Measurements from ENCODE around the gene ADAM12.

ADAM12 gene

DNA sequence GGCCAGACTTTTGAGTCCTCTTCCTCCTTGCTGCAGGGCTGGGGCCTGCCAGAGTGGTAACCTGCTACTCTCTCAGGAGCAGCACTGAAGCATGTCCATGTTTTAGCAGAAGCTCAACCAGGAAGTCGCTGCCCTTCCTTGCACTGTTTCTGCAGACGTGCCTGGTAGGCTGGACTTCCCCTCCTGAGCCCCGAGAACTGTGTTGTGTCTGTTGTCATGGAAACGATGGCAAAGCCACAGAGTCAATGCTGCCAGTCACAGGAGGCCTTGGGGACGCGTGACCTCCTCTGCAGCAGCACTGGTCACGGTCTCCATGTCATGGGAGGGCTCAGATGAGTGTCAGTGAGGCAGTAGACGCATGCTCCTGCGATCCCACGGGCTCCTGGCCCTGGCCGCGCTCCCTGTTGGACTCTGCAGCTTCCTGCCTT is 346.5 kb downstream of the ADAM12 start:
- Histone ChIP-seq H3K9me3 (ENCODE audit: control insufficient read depth in 1 of 2, low read length in 2 of 2) (no peaks in the 10 kb centered on the region), H3K27ac (ENCODE audit: low read depth, low read length) (peak overlapping the region; percentile 45), H3K36me3 (ENCODE audit: control insufficient read depth in 1 of 2, insufficient read depth in 2 of 2, low read length in 2 of 2) (no peaks in the 10 kb centered on the region), H3K27me3 (ENCODE audit: control insufficient read depth in 1 of 2, insufficient read depth in 2 of 2, low read length in 2 of 2) (no peaks in the 10 kb centered on the region), H3K9ac (ENCODE audit: low read depth in 1 of 2, low read length in 2 of 2) (no peak overlapping the region), H3K4me1 (ENCODE audit: control insufficient read depth in 1 of 2, insufficient read depth in 2 of 2, low read length in 2 of 2) (peaks cover 0 to 11% of the 10 kb centered on the region in 2 donors), H3K4me3 (ENCODE audit: low read depth in 1 of 2, low read length in 2 of 2) (peak overlapping the region in 1 of 2 donors; percentile 48)

DNA sequence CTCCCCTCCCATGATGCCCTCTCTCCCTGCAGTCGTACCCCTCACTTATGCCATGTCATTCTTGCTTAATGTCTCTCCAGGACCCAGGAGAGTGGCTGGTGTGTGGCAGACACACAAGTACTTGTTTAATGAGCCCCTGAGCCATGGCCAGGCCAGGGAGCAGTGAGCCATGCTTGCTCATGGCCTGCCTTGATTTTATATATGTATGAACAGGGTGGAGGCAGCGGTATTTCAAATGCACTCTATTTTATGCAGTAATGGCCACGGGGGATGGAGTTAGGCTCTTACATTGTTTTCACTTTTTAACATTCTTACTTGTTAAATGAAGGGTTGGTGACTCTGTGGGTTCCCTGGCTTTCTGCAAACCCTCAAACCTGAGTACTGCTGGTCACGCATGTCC is 347.2 kb downstream of the ADAM12 start:
- Histone ChIP-seq H3K9ac (ENCODE audit: low read depth in 1 of 2, low read length in 2 of 2) (no peak overlapping the region), H3K9me3 (ENCODE audit: control insufficient read depth in 1 of 2, low read length in 2 of 2) (no peaks in the 10 kb centered on the region), H3K4me1 (ENCODE audit: control insufficient read depth in 1 of 2, insufficient read depth in 2 of 2, low read length in 2 of 2) (peaks cover 0 to 11% of the 10 kb centered on the region in 2 donors), H3K36me3 (ENCODE audit: control insufficient read depth in 1 of 2, insufficient read depth in 2 of 2, low read length in 2 of 2) (no peaks in the 10 kb centered on the region), H3K4me3 (ENCODE audit: low read depth in 1 of 2, low read length in 2 of 2) (no peak overlapping the region), H3K27me3 (ENCODE audit: control insufficient read depth in 1 of 2, insufficient read depth in 2 of 2, low read length in 2 of 2) (no peaks in the 10 kb centered on the region), H3K27ac (ENCODE audit: low read depth, low read length) (no peak overlapping the region)

DNA sequence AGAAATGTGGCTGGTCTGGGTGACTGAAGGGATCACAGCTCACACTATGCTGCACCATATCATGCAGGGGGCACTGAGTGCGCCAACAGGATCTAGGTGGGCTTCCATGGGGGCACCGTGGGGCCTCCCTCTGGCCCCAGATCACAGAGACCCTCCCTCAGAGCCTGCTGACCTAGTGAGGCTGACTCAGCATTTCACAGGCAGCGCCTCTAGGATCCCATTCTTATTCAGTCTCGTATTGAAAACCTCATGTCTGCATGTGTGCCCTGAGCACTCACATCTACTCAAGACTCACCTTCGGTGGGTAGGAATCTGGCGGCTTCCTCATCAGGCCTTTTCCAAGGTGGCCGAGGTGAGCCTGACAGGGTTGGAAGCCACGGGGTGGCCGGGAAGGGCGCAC is 350.3 kb downstream of the ADAM12 start:
- H3K9me3 ChIP-seq (ENCODE audit: control insufficient read depth in 1 of 2, low read length in 2 of 2): peaks cover 3 to 9% of the 10 kb centered on the region in 2 donors
- no peak overlapping the region for H3K9ac ChIP-seq (ENCODE audit: low read depth in 1 of 2, low read length in 2 of 2)
- H3K4me1 ChIP-seq (ENCODE audit: control insufficient read depth in 1 of 2, insufficient read depth in 2 of 2, low read length in 2 of 2): peaks cover 0 to 11% of the 10 kb centered on the region in 2 donors
- no peaks in the 10 kb centered on the region for H3K27me3 ChIP-seq (ENCODE audit: control insufficient read depth in 1 of 2, insufficient read depth in 2 of 2, low read length in 2 of 2)
- no peak overlapping the region for H3K27ac ChIP-seq (ENCODE audit: low read depth, low read length)
- H3K4me3 ChIP-seq (ENCODE audit: low read depth in 1 of 2, low read length in 2 of 2): no peak overlapping the region
- H3K36me3 ChIP-seq (ENCODE audit: control insufficient read depth in 1 of 2, insufficient read depth in 2 of 2, low read length in 2 of 2): no peaks in the 10 kb centered on the region

DNA sequence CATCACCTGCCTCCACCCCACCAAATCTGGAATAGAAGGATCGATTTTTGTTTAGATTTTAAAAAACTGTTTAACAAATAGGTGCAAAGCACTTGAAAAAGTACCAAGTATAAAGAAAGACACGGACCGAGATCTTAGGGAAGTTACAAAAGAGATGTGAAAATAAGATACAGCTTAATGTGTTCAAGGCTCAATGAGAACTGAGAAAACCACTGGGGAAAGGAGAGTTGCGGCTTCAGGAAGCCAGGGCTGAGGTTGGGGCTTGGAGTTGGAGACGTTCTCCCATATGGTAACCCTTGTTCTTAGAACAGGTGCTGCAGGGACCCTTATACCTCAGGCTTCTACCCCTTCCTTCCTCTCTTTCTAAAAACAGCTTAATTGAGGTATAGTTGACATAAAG is 351.8 kb downstream of the ADAM12 start:
- H3K36me3 ChIP-seq (ENCODE audit: control insufficient read depth in 1 of 2, insufficient read depth in 2 of 2, low read length in 2 of 2): no peaks in the 10 kb centered on the region
- H3K4me1 ChIP-seq (ENCODE audit: control insufficient read depth in 1 of 2, insufficient read depth in 2 of 2, low read length in 2 of 2): no peaks in the 10 kb centered on the region
- H3K4me3 ChIP-seq (ENCODE audit: low read depth in 1 of 2, low read length in 2 of 2): no peak overlapping the region
- no peak overlapping the region for H3K9ac ChIP-seq (ENCODE audit: low read depth in 1 of 2, low read length in 2 of 2)
- no peaks in the 10 kb centered on the region for H3K27me3 ChIP-seq (ENCODE audit: control insufficient read depth in 1 of 2, insufficient read depth in 2 of 2, low read length in 2 of 2)
- H3K27ac ChIP-seq (ENCODE audit: low read depth, low read length): no peak overlapping the region
- peaks cover 3 to 9% of the 10 kb centered on the region in 2 donors for H3K9me3 ChIP-seq (ENCODE audit: control insufficient read depth in 1 of 2, low read length in 2 of 2)

DNA sequence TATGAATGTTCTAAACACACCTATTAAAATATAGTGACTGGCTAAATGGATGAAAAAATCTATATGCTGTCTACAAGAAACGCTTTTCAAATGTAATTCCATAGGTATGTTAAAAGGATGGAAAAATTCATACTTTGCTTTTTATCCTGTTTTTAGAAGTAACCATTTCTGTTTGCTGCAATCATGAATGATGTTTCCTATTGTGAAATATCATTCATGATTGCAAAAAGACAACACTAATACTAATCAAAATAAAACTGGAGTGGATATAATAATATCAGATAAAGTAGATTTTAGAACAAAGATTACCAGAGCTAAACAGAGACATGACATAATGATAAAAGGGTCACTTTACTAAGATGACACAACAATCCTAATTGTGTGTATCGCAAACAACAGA is 353.7 kb downstream of the ADAM12 start:
- Histone ChIP-seq H3K9me3 (ENCODE audit: control insufficient read depth in 1 of 2, low read length in 2 of 2) (peaks cover 3 to 9% of the 10 kb centered on the region in 2 donors), H3K36me3 (ENCODE audit: control insufficient read depth in 1 of 2, insufficient read depth in 2 of 2, low read length in 2 of 2) (no peaks in the 10 kb centered on the region), H3K4me1 (ENCODE audit: control insufficient read depth in 1 of 2, insufficient read depth in 2 of 2, low read length in 2 of 2) (no peaks in the 10 kb centered on the region), H3K27me3 (ENCODE audit: control insufficient read depth in 1 of 2, insufficient read depth in 2 of 2, low read length in 2 of 2) (no peaks in the 10 kb centered on the region), H3K4me3 (ENCODE audit: low read depth in 1 of 2, low read length in 2 of 2) (no peak overlapping the region), H3K27ac (ENCODE audit: low read depth, low read length) (no peak overlapping the region), H3K9ac (ENCODE audit: low read depth in 1 of 2, low read length in 2 of 2) (no peak overlapping the region)

DNA sequence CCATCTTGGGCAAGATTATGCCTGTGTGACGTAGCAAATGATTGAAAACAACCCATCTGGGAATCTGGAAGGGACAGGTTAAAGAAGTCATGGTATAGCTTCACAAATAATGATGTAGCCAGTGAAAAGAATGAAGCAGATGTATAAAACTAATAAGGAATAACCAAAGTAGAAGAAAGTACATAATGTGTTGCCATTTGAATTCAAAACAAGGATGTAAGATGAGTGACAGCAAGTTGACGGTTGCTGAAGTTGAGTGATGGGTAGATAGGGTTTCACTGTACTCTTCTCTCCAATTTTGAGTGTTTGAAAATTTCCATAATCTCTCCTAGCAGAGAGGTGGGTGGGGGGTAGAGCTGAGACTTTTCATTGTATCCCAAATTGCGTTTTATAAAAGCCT is 358.3 kb downstream of the ADAM12 start:
- Histone ChIP-seq H3K9me3 (ENCODE audit: control insufficient read depth in 1 of 2, low read length in 2 of 2) (peaks cover 3 to 9% of the 10 kb centered on the region in 2 donors), H3K36me3 (ENCODE audit: control insufficient read depth in 1 of 2, insufficient read depth in 2 of 2, low read length in 2 of 2) (no peaks in the 10 kb centered on the region), H3K9ac (ENCODE audit: low read depth in 1 of 2, low read length in 2 of 2) (no peak overlapping the region), H3K4me3 (ENCODE audit: low read depth in 1 of 2, low read length in 2 of 2) (no peak overlapping the region), H3K4me1 (ENCODE audit: control insufficient read depth in 1 of 2, insufficient read depth in 2 of 2, low read length in 2 of 2) (no peaks in the 10 kb centered on the region), H3K27ac (ENCODE audit: low read depth, low read length) (no peak overlapping the region), H3K27me3 (ENCODE audit: control insufficient read depth in 1 of 2, insufficient read depth in 2 of 2, low read length in 2 of 2) (no peaks in the 10 kb centered on the region)

DNA sequence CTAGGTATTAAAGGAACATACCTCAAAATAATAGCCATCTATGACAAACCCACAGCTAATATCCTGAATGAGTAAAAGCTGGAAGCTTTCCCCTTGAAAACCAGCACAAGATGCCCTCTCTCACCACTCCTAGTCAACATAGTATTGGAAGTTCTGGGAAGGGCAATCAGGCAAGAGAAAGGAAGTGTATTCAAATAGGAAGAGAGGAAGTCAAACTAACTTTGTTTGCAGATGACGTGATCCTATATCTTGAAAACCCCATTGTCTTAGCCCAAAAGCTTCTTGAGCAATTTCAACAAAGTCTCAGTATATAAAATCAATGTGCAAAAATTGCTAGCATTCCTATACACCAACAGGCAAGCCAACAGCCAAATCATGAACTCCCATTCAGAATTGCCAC is 360.6 kb downstream of the ADAM12 start:
- H3K9ac ChIP-seq (ENCODE audit: low read depth in 1 of 2, low read length in 2 of 2): no peak overlapping the region
- no peak overlapping the region for H3K4me3 ChIP-seq (ENCODE audit: low read depth in 1 of 2, low read length in 2 of 2)
- H3K27ac ChIP-seq (ENCODE audit: low read depth, low read length): no peak overlapping the region
- no peaks in the 10 kb centered on the region for H3K9me3 ChIP-seq (ENCODE audit: control insufficient read depth in 1 of 2, low read length in 2 of 2)
- H3K4me1 ChIP-seq (ENCODE audit: control insufficient read depth in 1 of 2, insufficient read depth in 2 of 2, low read length in 2 of 2): no peaks in the 10 kb centered on the region
- no peaks in the 10 kb centered on the region for H3K27me3 ChIP-seq (ENCODE audit: control insufficient read depth in 1 of 2, insufficient read depth in 2 of 2, low read length in 2 of 2)
- no peaks in the 10 kb centered on the region for H3K36me3 ChIP-seq (ENCODE audit: control insufficient read depth in 1 of 2, insufficient read depth in 2 of 2, low read length in 2 of 2)

DNA sequence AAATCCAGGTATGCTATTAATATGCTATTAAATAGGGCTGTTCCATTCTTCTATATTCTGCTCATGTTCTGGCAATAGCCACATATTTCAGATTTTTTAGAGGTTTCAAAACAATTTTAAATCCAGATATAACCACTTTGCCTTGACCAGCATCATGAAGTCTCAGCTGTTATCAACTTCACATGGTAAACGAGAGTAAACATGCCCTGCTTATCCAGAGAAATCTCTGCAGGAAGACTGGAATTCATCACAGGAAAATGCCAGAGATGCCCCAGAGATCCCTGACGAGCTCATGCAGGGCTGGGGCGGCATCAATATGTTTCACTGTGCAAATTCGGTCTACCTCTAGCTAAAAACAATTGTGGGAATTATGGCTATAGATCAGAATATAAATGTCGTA is 365.4 kb downstream of the ADAM12 start:
- Histone ChIP-seq H3K9ac (ENCODE audit: low read depth in 1 of 2, low read length in 2 of 2) (no peak overlapping the region), H3K27me3 (ENCODE audit: control insufficient read depth in 1 of 2, insufficient read depth in 2 of 2, low read length in 2 of 2) (no peaks in the 10 kb centered on the region), H3K9me3 (ENCODE audit: control insufficient read depth in 1 of 2, low read length in 2 of 2) (no peaks in the 10 kb centered on the region)

DNA sequence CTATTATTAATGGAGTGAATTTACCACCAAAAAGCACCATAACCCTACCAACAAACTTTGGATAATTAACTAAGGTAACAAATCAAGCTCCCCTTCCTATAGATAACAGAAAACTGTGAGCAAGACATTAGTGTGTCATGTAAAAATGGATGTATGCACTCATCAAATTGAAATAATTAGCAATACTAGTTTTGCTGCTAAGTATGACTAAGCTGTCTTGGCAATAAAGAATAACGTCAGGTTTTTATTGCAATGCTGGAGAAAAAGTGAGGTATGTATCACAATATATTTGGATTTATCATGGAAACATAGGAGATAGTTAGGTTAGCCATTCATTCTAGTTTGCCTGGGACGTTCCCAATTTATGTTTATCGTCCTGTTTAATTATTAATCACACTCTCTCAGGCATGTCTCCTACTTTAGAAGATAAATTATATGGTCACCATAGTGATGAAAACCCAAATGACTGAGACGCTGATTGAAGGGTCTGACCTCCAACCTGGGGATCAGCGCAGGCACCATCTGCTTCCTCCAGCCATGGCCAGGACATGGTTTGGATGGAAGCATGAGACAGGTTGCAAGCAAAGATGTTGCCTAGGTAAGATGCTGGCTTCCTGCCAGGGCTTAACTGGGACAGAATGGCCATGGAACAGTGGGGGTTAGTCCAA is 366.3 kb downstream of the ADAM12 start:
- Histone ChIP-seq H3K27me3 (ENCODE audit: control insufficient read depth in 1 of 2, insufficient read depth in 2 of 2, low read length in 2 of 2) (no peaks in the 10 kb centered on the region), H3K27ac (ENCODE audit: low read depth, low read length) (no peak overlapping the region), H3K36me3 (ENCODE audit: control insufficient read depth in 1 of 2, insufficient read depth in 2 of 2, low read length in 2 of 2) (no peaks in the 10 kb centered on the region), H3K4me3 (ENCODE audit: low read depth in 1 of 2, low read length in 2 of 2) (no peak overlapping the region), H3K4me1 (ENCODE audit: control insufficient read depth in 1 of 2, insufficient read depth in 2 of 2, low read length in 2 of 2) (no peaks in the 10 kb centered on the region), H3K9ac (ENCODE audit: low read depth in 1 of 2, low read length in 2 of 2) (no peak overlapping the region), H3K9me3 (ENCODE audit: control insufficient read depth in 1 of 2, low read length in 2 of 2) (no peaks in the 10 kb centered on the region)

More for the DNA sequence above, 365.4 kb downstream of the ADAM12 start:
- H3K36me3 ChIP-seq (ENCODE audit: control insufficient read depth in 1 of 2, insufficient read depth in 2 of 2, low read length in 2 of 2): no peaks in the 10 kb centered on the region
- H3K27ac ChIP-seq (ENCODE audit: low read depth, low read length): no peak overlapping the region
- no peak overlapping the region for H3K4me3 ChIP-seq (ENCODE audit: low read depth in 1 of 2, low read length in 2 of 2)
- H3K4me1 ChIP-seq (ENCODE audit: control insufficient read depth in 1 of 2, insufficient read depth in 2 of 2, low read length in 2 of 2): no peaks in the 10 kb centered on the region

DNA sequence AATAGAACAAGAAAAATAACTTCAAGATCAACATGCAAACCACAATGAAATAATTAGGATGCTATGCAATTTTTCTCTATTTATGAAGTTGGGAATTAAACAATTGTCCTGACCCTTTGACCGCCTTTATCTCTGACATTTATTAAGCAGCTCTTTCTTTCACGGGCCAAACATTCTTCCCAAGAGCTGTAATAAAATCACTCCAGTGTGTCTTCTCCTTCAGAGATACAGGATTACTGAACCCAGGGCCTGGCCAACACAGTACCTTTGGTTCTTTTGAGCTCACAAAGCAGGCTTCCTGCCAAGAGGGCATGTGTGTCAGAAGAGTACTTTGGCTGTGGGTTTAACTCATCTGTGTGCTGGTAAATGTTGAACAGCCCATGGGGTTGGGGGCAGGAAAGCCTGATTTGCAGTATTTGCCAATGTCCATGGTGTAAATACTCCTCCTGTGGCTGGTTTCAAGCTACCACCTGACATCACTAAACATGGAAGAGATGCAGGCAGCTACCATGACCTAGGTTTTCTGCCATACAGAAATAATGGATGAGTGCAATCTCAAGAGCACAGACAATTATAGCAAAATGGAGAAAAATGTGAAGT is 370.2 kb downstream of the ADAM12 start:
- Histone ChIP-seq H3K27me3 (ENCODE audit: control insufficient read depth in 1 of 2, insufficient read depth in 2 of 2, low read length in 2 of 2) (no peaks in the 10 kb centered on the region), H3K9me3 (ENCODE audit: control insufficient read depth in 1 of 2, low read length in 2 of 2) (no peaks in the 10 kb centered on the region), H3K9ac (ENCODE audit: low read depth in 1 of 2, low read length in 2 of 2) (no peak overlapping the region), H3K36me3 (ENCODE audit: control insufficient read depth in 1 of 2, insufficient read depth in 2 of 2, low read length in 2 of 2) (no peaks in the 10 kb centered on the region), H3K4me1 (ENCODE audit: control insufficient read depth in 1 of 2, insufficient read depth in 2 of 2, low read length in 2 of 2) (no peaks in the 10 kb centered on the region), H3K4me3 (ENCODE audit: low read depth in 1 of 2, low read length in 2 of 2) (no peak overlapping the region), H3K27ac (ENCODE audit: low read depth, low read length) (no peak overlapping the region)
